Endothelial cell of umbilical vein (primary cell): ENCODE data around the gene FAM114A2. TPM values are rescaled to one million over a fixed set of nuclear protein-coding genes. Genes with fewer than 3 reads are reported as not detected.

Experiments
- BruUV-seq: library from RNA; stranded (reverse); fragments of 400-500 nt; replicated peaks from 2 replicates; lab custom pipeline; 2021; lab: Mats Ljungman, UMichigan
- CTCF ChIA-PET: fragments of 300-600, 350-600 bp; sonication (Branson Sonifier 250); formaldehyde crosslinking; loops from one replicate; lab custom pipeline; 2021; ENCODE audit warnings: antibody characterized with exemption, inconsistent platforms; lab: Charles Lee
- POLR2A ChIA-PET: fragments of 300-600, 350-600 bp; sonication (Branson Sonifier 250); formaldehyde crosslinking; loops from one replicate; lab custom pipeline; 2021; ENCODE audit warnings: antibody characterized with exemption, inconsistent platforms; lab: Charles Lee
- DNase-seq: peaks from one replicate; pipeline ENCODE4 v3.0.0-alpha.2; 2011; ENCODE audit warnings: low read depth, low spot score
- FAIRE-seq: peaks from 2 replicates; lab custom pipeline; 2011; peaks lifted over from hg19 to GRCh38; lab: Jason Lieb, UNC
- H2AFZ ChIP-seq: 2 replicates; pipeline ENCODE4 v1.6.0; 2012; ENCODE audit warnings: low read depth, low read length, control low read depth, inconsistent platforms
- H3K27ac ChIP-seq: 2 replicates; pipeline ENCODE4 v1.5.1; 2011; ENCODE audit warnings: low read depth, mild to moderate bottlenecking, control low read depth, low read length, moderate library complexity; ENCODE audit not compliant: insufficient read depth
- H3K27me3 ChIP-seq, 2 experiments: 2 replicates each; pipeline versions ENCODE4 v1.6.0 to v1.6.1; 2011; ENCODE audit warnings: low read length in 2 of 2, mixed read lengths in 1 of 2; ENCODE audit not compliant: control insufficient read depth in 2 of 2, insufficient read depth in 2 of 2
- H3K36me3 ChIP-seq, 2 experiments: 2 replicates in 1 of 2; 3 replicates in 1 of 2; pipeline ENCODE4 v1.5.1; 2011; ENCODE audit warnings: low read length in 2 of 2, mild to moderate bottlenecking in 1 of 2, moderate library complexity in 1 of 2; ENCODE audit not compliant: control insufficient read depth in 2 of 2, insufficient read depth in 2 of 2; ENCODE audit errors: extremely low read depth in 1 of 2
- H3K4me1 ChIP-seq: 3 replicates; pipeline ENCODE4 v1.5.1; 2011; ENCODE audit warnings: mild to moderate bottlenecking, low read length; ENCODE audit not compliant: control insufficient read depth, insufficient read depth; ENCODE audit errors: extremely low read depth
- H3K4me2 ChIP-seq: 2 replicates; pipeline ENCODE4 v1.6.1; 2011; ENCODE audit warnings: low read length, control low read depth, mixed read lengths; ENCODE audit not compliant: insufficient read depth
- H3K4me3 ChIP-seq, 3 experiments: fragments of 200-600 bp in 1 of 3; sonication (generic), shearing (Covaris generic) in 1 of 3; replicated peaks in 1 of 3; 2 replicates each; pipeline ENCODE4 v1.5.1; 2011 to 2016; ENCODE audit warnings: control low read depth in 3 of 3, low read length in 3 of 3, mild to moderate bottlenecking in 2 of 3, inconsistent platforms in 1 of 3, low read depth in 1 of 3, moderate library complexity in 1 of 3; ENCODE audit not compliant: insufficient read depth in 1 of 3
- H3K79me2 ChIP-seq: 2 replicates; pipeline ENCODE4 v1.6.0; 2012; ENCODE audit warnings: low read length, inconsistent platforms; ENCODE audit not compliant: control insufficient read depth, insufficient read depth
- H3K9ac ChIP-seq: replicated peaks from 2 replicates; pipeline ENCODE3; 2011; ENCODE audit warnings: low read length, control low read depth; ENCODE audit not compliant: insufficient read depth; ENCODE audit errors: extremely low read depth
- H3K9me1 ChIP-seq: replicated peaks from 3 replicates; pipeline ENCODE4 v1.6.0; 2011; ENCODE audit warnings: mild to moderate bottlenecking, low read length; ENCODE audit not compliant: control insufficient read depth, insufficient read depth; ENCODE audit errors: extremely low read depth
- H3K9me3 ChIP-seq: replicated peaks from 2 replicates; pipeline ENCODE4 v1.5.1; 2012; ENCODE audit warnings: low read length, inconsistent platforms; ENCODE audit not compliant: control insufficient read depth, insufficient read depth
- H4K20me1 ChIP-seq: replicated peaks from 2 replicates; pipeline ENCODE3; 2011; ENCODE audit warnings: mild to moderate bottlenecking, low read length; ENCODE audit not compliant: control insufficient read depth, insufficient read depth; ENCODE audit errors: extremely low read depth
- EZH2 ChIP-seq: IDR thresholded peaks from 2 replicates; pipeline ENCODE4 v1.6.1; 2012; ENCODE audit warnings: borderline replicate concordance, low read depth, mild to moderate bottlenecking, moderate library complexity, low read length, inconsistent platforms; ENCODE audit not compliant: severe bottlenecking
- MAX ChIP-seq: IDR thresholded peaks from 2 replicates; pipeline ENCODE4 v1.6.1; 2011; ENCODE audit not compliant: insufficient read depth, insufficient read length
- MYC ChIP-seq: IDR thresholded peaks from one replicate; pipeline ENCODE4 v1.6.1; 2011; ENCODE audit warnings: mild to moderate bottlenecking, low read depth, low read length
- POLR2A ChIP-seq: IDR thresholded peaks from 2 replicates; pipeline ENCODE4 v1.6.1; 2012; ENCODE audit warnings: low read depth, mild to moderate bottlenecking, control low read depth, low read length
- dilution Hi-C: fragments of 300-500 bp; cut with MboI; formaldehyde crosslinking; loops from one replicate; pipeline ENCODE4 v1.15.0; 2019; ENCODE audit warnings: low sequenced_read_pairs; ENCODE audit not compliant: extremely low pct_ligation_motif_present
- intact Hi-C: fragments of 100-400 bp; cut with micrococcal nuclease; formaldehyde crosslinking; loops from one replicate; pipeline ENCODE4 v1.10.0; 2022
- polyA plus RNA-seq, 4 experiments: library from polyadenylated mRNA; depleted of rRNA in 3 of 4; stranded (reverse) in 3 of 4; unstranded in 1 of 4; fragments of >200 nt; gene quantifications; 2 replicates each; pipeline versions ENCODE4 v1.2.1 to v1.2.3, GENCODE V29; 2011 to 2012; ENCODE audit warnings: missing spikeins in 1 of 4
- total RNA-seq: library from RNA; stranded (reverse); gene quantifications from 2 replicates; pipeline ENCODE4 v1.2.3, GENCODE V29; 2021
- TF ChIP-seq, protein P1 (sequence below), 2 donors: IDR thresholded peaks; 1 replicate in 1 of 2; 2 replicates in 1 of 2; pipeline ENCODE4 v1.5.1; 2011; ENCODE audit warnings: low read length in 2 of 2, mild to moderate bottlenecking in 2 of 2, moderate library complexity in 2 of 2, control low read depth in 1 of 2, inconsistent platforms in 1 of 2, low read depth in 1 of 2; ENCODE audit not compliant: insufficient read depth in 1 of 2; ENCODE audit errors: extremely low read depth in 1 of 2

FAM114A2 gene
- total and polyA plus RNA-seq, 2 donors (not counting 3 experiments of a cell fraction or from before 2014, with no cell fraction given): 9.6 to 31.3 TPM

DNA sequence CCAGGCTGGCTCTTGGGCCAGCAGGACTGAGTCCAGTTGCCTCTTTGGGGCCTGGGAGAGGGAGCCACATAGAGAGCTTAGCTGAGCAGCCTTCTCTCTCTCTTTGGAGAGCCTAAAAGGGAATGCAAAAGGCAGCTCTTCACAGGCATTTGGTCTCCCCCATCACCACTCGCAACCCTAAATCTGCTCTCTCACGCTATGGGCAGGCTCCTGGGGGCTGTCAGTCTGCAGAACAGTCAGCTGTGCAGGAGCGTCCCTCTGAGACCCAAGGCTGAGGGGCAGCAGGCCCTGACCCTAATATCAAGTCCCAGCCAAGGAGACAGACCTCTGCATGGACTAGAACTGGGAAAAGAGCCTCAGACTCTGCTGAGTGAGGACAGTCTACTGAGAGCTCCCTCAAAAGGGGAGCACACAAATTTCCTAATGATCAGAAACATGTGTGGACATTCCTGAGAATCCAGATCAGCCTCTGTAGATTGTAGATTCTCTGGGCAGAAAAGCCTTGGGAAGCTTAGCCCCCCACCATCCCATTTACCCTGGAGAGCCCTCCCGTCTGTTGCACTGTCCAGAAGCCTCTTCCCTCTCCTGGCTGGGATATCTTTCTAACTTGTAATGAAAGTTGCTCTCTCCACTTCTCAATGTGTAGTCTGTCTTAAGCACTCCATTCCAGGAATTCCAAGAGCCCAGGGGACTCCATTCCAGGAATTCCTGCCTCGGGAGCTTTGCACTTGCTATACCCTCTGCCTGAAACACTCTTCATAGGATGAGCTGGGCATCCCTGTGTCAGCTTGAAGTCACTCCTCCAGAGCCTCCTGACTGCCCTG is 79.4 kb downstream of the FAM114A2 start:
- intact Hi-C loops: no loop called here
- Histone ChIP-seq H3K4me1 (no peaks in the 10 kb centered on the region), H3K9ac (no peak overlapping the region), H3K9me3 (no peaks in the 10 kb centered on the region), H3K9me1 (no peaks in the 10 kb centered on the region), H3K4me3 (no peak overlapping the region), H4K20me1 (no peaks in the 10 kb centered on the region), H3K27me3 (no peaks in the 10 kb centered on the region), H3K79me2 (no peaks in the 10 kb centered on the region), H3K27ac (no peak overlapping the region), H3K4me2 (no peak overlapping the region), H2AFZ (no peak overlapping the region), H3K36me3 (no peaks in the 10 kb centered on the region)
- ChIA-PET CTCF (interaction anchor here (2.8 kb wide), 1 partner anchor 463 kb away, joined by 9 read pairs; no protein-coding TSS in a partner anchor), POLR2A (no interaction called here)
- TF ChIP-seq, protein P1, sequence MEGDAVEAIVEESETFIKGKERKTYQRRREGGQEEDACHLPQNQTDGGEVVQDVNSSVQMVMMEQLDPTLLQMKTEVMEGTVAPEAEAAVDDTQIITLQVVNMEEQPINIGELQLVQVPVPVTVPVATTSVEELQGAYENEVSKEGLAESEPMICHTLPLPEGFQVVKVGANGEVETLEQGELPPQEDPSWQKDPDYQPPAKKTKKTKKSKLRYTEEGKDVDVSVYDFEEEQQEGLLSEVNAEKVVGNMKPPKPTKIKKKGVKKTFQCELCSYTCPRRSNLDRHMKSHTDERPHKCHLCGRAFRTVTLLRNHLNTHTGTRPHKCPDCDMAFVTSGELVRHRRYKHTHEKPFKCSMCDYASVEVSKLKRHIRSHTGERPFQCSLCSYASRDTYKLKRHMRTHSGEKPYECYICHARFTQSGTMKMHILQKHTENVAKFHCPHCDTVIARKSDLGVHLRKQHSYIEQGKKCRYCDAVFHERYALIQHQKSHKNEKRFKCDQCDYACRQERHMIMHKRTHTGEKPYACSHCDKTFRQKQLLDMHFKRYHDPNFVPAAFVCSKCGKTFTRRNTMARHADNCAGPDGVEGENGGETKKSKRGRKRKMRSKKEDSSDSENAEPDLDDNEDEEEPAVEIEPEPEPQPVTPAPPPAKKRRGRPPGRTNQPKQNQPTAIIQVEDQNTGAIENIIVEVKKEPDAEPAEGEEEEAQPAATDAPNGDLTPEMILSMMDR (IDR thresholded peaks at IDR 0.05; ENCODE audit: extremely low read depth in 1 of 2, insufficient read depth in 1 of 2, low read depth in 1 of 2, low read length in 2 of 2): no peak
- TF ChIP-seq MAX (no peak), MYC (no peak), EZH2 (no peak), POLR2A (no peak)
- BruUV-seq: no TSS peak
- FAIRE-seq: no peak
- DNase-seq: no peak
- dilution Hi-C loops: no loop called here
